HEK293T (cell line): Measurements from ENCODE around the gene MERTK.

Experiments
- ARNT ChIP-seq: fragments of 450-650 bp; IDR thresholded peaks from 2 replicates; pipeline ENCODE4 v1.6.1; 2017; ENCODE audit warnings: mild to moderate bottlenecking
- BHLHE40 ChIP-seq: fragments of 450-650 bp; IDR thresholded peaks from 2 replicates; pipeline ENCODE4 v1.6.1; 2016; ENCODE audit warnings: mild to moderate bottlenecking, moderate library complexity, borderline replicate concordance
- ELF4 ChIP-seq: fragments of 450-650 bp; IDR thresholded peaks from 2 replicates; pipeline ENCODE4 v1.6.1; 2017; ENCODE audit warnings: antibody characterized with exemption
- FOXA1 ChIP-seq: fragments of 450-650 bp; IDR thresholded peaks from 2 replicates; pipeline ENCODE4 v1.6.1; 2016; ENCODE audit warnings: mild to moderate bottlenecking
- HDGF ChIP-seq: fragments of 450-650 bp; IDR thresholded peaks from 2 replicates; pipeline ENCODE4 v1.6.1; 2017; ENCODE audit warnings: antibody characterized with exemption, borderline replicate concordance
- L3MBTL2 ChIP-seq: fragments of 450-650 bp; conservative IDR thresholded peaks from 2 replicates; pipeline ENCODE4 v1.6.1; 2016; ENCODE audit warnings: mild to moderate bottlenecking
- NFRKB ChIP-seq: fragments of 450-650 bp; IDR thresholded peaks from 2 replicates; pipeline ENCODE4 v1.6.1; 2016; ENCODE audit warnings: mild to moderate bottlenecking, moderate library complexity
- SP1 ChIP-seq: fragments of 450-650 bp; IDR thresholded peaks from 2 replicates; pipeline ENCODE4 v1.6.1; 2017
- TARDBP ChIP-seq: fragments of 450-650 bp; IDR thresholded peaks from 2 replicates; pipeline ENCODE4 v1.6.1; 2016

DNA sequence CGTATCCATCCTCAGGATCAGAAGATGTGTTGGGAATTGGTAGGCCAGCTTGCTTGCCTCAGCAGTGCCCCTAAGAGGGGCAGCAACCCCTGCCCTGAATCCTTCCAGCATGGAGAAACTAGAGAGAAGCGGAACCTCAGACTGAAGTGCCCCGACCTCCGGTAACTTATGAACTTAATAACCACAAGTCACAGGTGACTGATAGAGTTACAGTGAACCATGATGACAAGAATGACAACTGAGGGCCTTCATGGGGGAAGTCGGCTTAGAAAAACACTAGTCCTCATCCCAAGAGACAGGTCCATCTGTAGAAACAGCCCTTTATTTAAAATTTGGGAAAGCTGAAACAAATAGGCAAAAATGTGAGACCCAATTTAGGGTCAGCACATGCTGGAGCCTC is 114.1 kb downstream of the MERTK start:
- TF ChIP-seq L3MBTL2: no peak
- TF ChIP-seq TARDBP: no peak
- no peak for TF ChIP-seq HDGF
- no peak for TF ChIP-seq FOXA1
- no peak for TF ChIP-seq SP1
- no peak for TF ChIP-seq ARNT
- TF ChIP-seq ELF4: no peak
- no peak for TF ChIP-seq NFRKB
- no peak for TF ChIP-seq BHLHE40
